ENCODE data around the gene TLE3.

The TLE3 gene

GRCh38 chr15:70060993-70061305, 36.8 kb downstream of the TLE3 start:
- DNase-seq = no peak

- DNase-seq = no peak
Measured at GRCh38 chr15:70060214-70060992, 37.3 kb downstream of the TLE3 start.

- DNase-seq = no peak
Measured at GRCh38 chr15:70059476-70060213, 38.1 kb downstream of the TLE3 start.

GRCh38 chr15:70058642-70059360, 38.9 kb downstream of the TLE3 start:
- DNase-seq = no peak

- no peak for DNase-seq
Measured at GRCh38 chr15:70057931-70058641, 39.6 kb downstream of the TLE3 start.

- DNase-seq = no peak
Measured at GRCh38 chr15:70056091-70056680, 41.5 kb downstream of the TLE3 start.

GRCh38 chr15:70055601-70056051, 42.1 kb downstream of the TLE3 start:
- DNase-seq = no peak

- no peak for DNase-seq
Measured at GRCh38 chr15:70054884-70055387, 42.8 kb downstream of the TLE3 start.

GRCh38 chr15:70054366-70054765, 43.4 kb downstream of the TLE3 start:
- DNase-seq = no peak

GRCh38 chr15:70053716-70054229, 43.9 kb downstream of the TLE3 start:
- DNase-seq = no peak

- no peak for DNase-seq
Measured at GRCh38 chr15:70053001-70053715, 44.6 kb downstream of the TLE3 start.

- DNase-seq = no peak
Measured at GRCh38 chr15:70051948-70052633, 45.6 kb downstream of the TLE3 start.

- DNase-seq = no peak
Measured at GRCh38 chr15:70050970-70051369, 46.7 kb downstream of the TLE3 start.

- no peak for DNase-seq
Measured at GRCh38 chr15:70050441-70050840, 47.3 kb downstream of the TLE3 start.

GRCh38 chr15:70049701-70050301, 47.9 kb downstream of the TLE3 start:
- DNase-seq = no peak

- no peak for DNase-seq
Measured at GRCh38 chr15:70048578-70049514, 48.9 kb downstream of the TLE3 start.

- DNase-seq = no peak
Measured at GRCh38 chr15:70048198-70048565, 49.5 kb downstream of the TLE3 start.

GRCh38 chr15:70047386-70048197, 50.1 kb downstream of the TLE3 start:
- DNase-seq = no peak

Data from KG1 (cell line).